Measurements from ENCODE around the gene PPP6R2. TPM values are rescaled to one million over a fixed set of nuclear protein-coding genes. Genes with fewer than 3 reads are reported as not detected.
"Not testable (repeated sequence)": the region's sequence is repeated elsewhere in the genome, so short reads cannot be mapped to it uniquely, and the experiment has no call there.

Gene PPP6R2
- total RNA-seq, 1 experiment from 2014 or later: 62.1 TPM

- not testable (repeated sequence) for H3K9me3 ChIP-seq (replicated peaks); DNase-seq (ENCODE audit: low read depth in 1 of 2, low spot score in 2 of 2); H3K36me3 ChIP-seq; H3K4me3 ChIP-seq; H3K27ac ChIP-seq; H3K27me3 ChIP-seq (replicated peaks)
- H3K4me1 ChIP-seq (replicated peaks): peaks cover 15% of the 10 kb centered on the region
Observed at GRCh38 chr22:50334433-50334832, 8.7 kb upstream of the PPP6R2 start.

GRCh38 chr22:50337262-50338041, 5.7 kb upstream of the PPP6R2 start:
- no peaks in the 10 kb centered on the region for H3K9me3 ChIP-seq (replicated peaks)
- peaks cover 3% of the 10 kb centered on the region; the same call in 1 of the 2 replicates for H3K4me1 ChIP-seq (replicated peaks)
- H3K4me3 ChIP-seq: no peak overlapping the region
- H3K27ac ChIP-seq: no peak overlapping the region
- no peak for DNase-seq (ENCODE audit: low read depth in 1 of 2, low spot score in 2 of 2)
- H3K27me3 ChIP-seq (replicated peaks): no peaks in the 10 kb centered on the region
- H3K36me3 ChIP-seq: no peaks in the 10 kb centered on the region

GRCh38 chr22:50338042-50338573, 5.0 kb upstream of the PPP6R2 start:
- Histone ChIP-seq H3K4me1 (replicated peaks) (peaks cover 7% of the 10 kb centered on the region; the same call in 1 of the 2 replicates), H3K4me3 (no peak overlapping the region), H3K27ac (no peak overlapping the region), H3K9me3 (replicated peaks) (no peaks in the 10 kb centered on the region), H3K36me3 (no peaks in the 10 kb centered on the region), H3K27me3 (replicated peaks) (no peaks in the 10 kb centered on the region)
- no peak for DNase-seq (ENCODE audit: low read depth in 1 of 2, low spot score in 2 of 2)

- Histone ChIP-seq H3K27ac (no peak overlapping the region), H3K27me3 (replicated peaks) (no peaks in the 10 kb centered on the region), H3K4me3 (no peak overlapping the region), H3K9me3 (replicated peaks) (no peaks in the 10 kb centered on the region; the same call in 1 of the 2 replicates), H3K4me1 (replicated peaks) (peaks cover 7% of the 10 kb centered on the region; the same call in 1 of the 2 replicates), H3K36me3 (peaks cover 3% of the 10 kb centered on the region)
- DNase-seq (ENCODE audit: low read depth in 1 of 2, low spot score in 2 of 2): no peak
Observed at GRCh38 chr22:50338860-50339462, 4.2 kb upstream of the PPP6R2 start.

GRCh38 chr22:50339945-50340879, 2.9 kb upstream of the PPP6R2 start:
- H3K27me3 ChIP-seq (replicated peaks): no peaks in the 10 kb centered on the region
- H3K4me1 ChIP-seq (replicated peaks): peaks cover 7% of the 10 kb centered on the region; the same call in 1 of the 2 replicates
- H3K4me3 ChIP-seq: no peak overlapping the region
- peaks cover 3% of the 10 kb centered on the region for H3K36me3 ChIP-seq
- H3K9me3 ChIP-seq (replicated peaks): no peaks in the 10 kb centered on the region; the same call in 1 of the 2 replicates
- DNase-seq (ENCODE audit: low read depth in 1 of 2, low spot score in 2 of 2): no peak
- no peak overlapping the region for H3K27ac ChIP-seq

- Histone ChIP-seq H3K9me3 (replicated peaks) (no peaks in the 10 kb centered on the region; the same call in 1 of the 2 replicates), H3K4me1 (replicated peaks) (peaks cover 7% of the 10 kb centered on the region; the same call in 1 of the 2 replicates), H3K27ac (no peak overlapping the region), H3K36me3 (peaks cover 6% of the 10 kb centered on the region), H3K27me3 (replicated peaks) (no peaks in the 10 kb centered on the region), H3K4me3 (peak overlapping the region; percentile 100)
- DNase-seq (ENCODE audit: low read depth in 1 of 2, low spot score in 2 of 2): peak; percentile 90 to 93
Observed at GRCh38 chr22:50341977-50342650, 1.0 kb upstream of the PPP6R2 start.

GRCh38 chr22:50343541-50343935, 411 bp downstream of the PPP6R2 start:
- Histone ChIP-seq H3K27me3 (replicated peaks) (no peaks in the 10 kb centered on the region), H3K36me3 (peaks cover 13% of the 10 kb centered on the region), H3K4me3 (peak overlapping the region; percentile 100), H3K9me3 (replicated peaks) (no peaks in the 10 kb centered on the region; the same call in 1 of the 2 replicates), H3K27ac (peak overlapping the region; percentile 70), H3K4me1 (replicated peaks) (peaks cover 7% of the 10 kb centered on the region; the same call in 1 of the 2 replicates)
- DNase-seq (ENCODE audit: low read depth in 1 of 2, low spot score in 2 of 2): no peak

GRCh38 chr22:50346470-50346869, 3.3 kb downstream of the PPP6R2 start:
- no peak for DNase-seq (ENCODE audit: low read depth in 1 of 2, low spot score in 2 of 2)

GRCh38 chr22:50347157-50347556, 4.0 kb downstream of the PPP6R2 start:
- Histone ChIP-seq H3K27ac (no peak overlapping the region), H3K36me3 (peaks cover 24% of the 10 kb centered on the region), H3K4me1 (replicated peaks) (peaks cover 4% of the 10 kb centered on the region; the same call in 1 of the 2 replicates), H3K27me3 (replicated peaks) (no peaks in the 10 kb centered on the region), H3K4me3 (no peak overlapping the region), H3K9me3 (replicated peaks) (no peaks in the 10 kb centered on the region; the same call in 1 of the 2 replicates)
- DNase-seq (ENCODE audit: low read depth in 1 of 2, low spot score in 2 of 2): no peak

More at GRCh38 chr22:50346470-50346869, 3.3 kb downstream of the PPP6R2 start:
- H3K27me3 ChIP-seq (replicated peaks): no peaks in the 10 kb centered on the region
- H3K27ac ChIP-seq: no peak overlapping the region
- H3K4me1 ChIP-seq (replicated peaks): peaks cover 7% of the 10 kb centered on the region; the same call in 1 of the 2 replicates
- no peak overlapping the region for H3K4me3 ChIP-seq
- H3K9me3 ChIP-seq (replicated peaks): no peaks in the 10 kb centered on the region; the same call in 1 of the 2 replicates
- H3K36me3 ChIP-seq: peaks cover 18% of the 10 kb centered on the region

- Histone ChIP-seq H3K36me3 (peaks cover 33% of the 10 kb centered on the region), H3K9me3 (replicated peaks) (no peaks in the 10 kb centered on the region; the same call in 1 of the 2 replicates), H3K4me1 (replicated peaks) (no peaks in the 10 kb centered on the region), H3K27ac (no peak overlapping the region), H3K4me3 (no peak overlapping the region), H3K27me3 (replicated peaks) (no peaks in the 10 kb centered on the region)
- no peak for DNase-seq (ENCODE audit: low read depth in 1 of 2, low spot score in 2 of 2)
Observed at GRCh38 chr22:50348058-50348457, 4.9 kb downstream of the PPP6R2 start.

GRCh38 chr22:50356186-50356585, 13.1 kb downstream of the PPP6R2 start:
- no peaks in the 10 kb centered on the region for H3K4me1 ChIP-seq (replicated peaks)
- H3K27me3 ChIP-seq (replicated peaks): no peaks in the 10 kb centered on the region
- H3K9me3 ChIP-seq (replicated peaks): no peaks in the 10 kb centered on the region
- peaks cover 26% of the 10 kb centered on the region for H3K36me3 ChIP-seq
- DNase-seq (ENCODE audit: low read depth in 1 of 2, low spot score in 2 of 2): no peak
- no peak overlapping the region for H3K27ac ChIP-seq
- no peak overlapping the region for H3K4me3 ChIP-seq

GRCh38 chr22:50357222-50357621, 14.1 kb downstream of the PPP6R2 start:
- no peak for DNase-seq (ENCODE audit: low read depth in 1 of 2, low spot score in 2 of 2)
- peaks cover 18% of the 10 kb centered on the region for H3K36me3 ChIP-seq
- no peak overlapping the region for H3K4me3 ChIP-seq
- no peaks in the 10 kb centered on the region for H3K27me3 ChIP-seq (replicated peaks)
- no peaks in the 10 kb centered on the region for H3K9me3 ChIP-seq (replicated peaks)
- H3K4me1 ChIP-seq (replicated peaks): no peaks in the 10 kb centered on the region
- H3K27ac ChIP-seq: no peak overlapping the region

- H3K27me3 ChIP-seq (replicated peaks): no peaks in the 10 kb centered on the region
- H3K36me3 ChIP-seq: peaks cover 13% of the 10 kb centered on the region
- H3K27ac ChIP-seq: no peak overlapping the region
- no peak for DNase-seq (ENCODE audit: low read depth in 1 of 2, low spot score in 2 of 2)
- H3K4me1 ChIP-seq (replicated peaks): no peaks in the 10 kb centered on the region
- H3K9me3 ChIP-seq (replicated peaks): no peaks in the 10 kb centered on the region
- no peak overlapping the region for H3K4me3 ChIP-seq
Observed at GRCh38 chr22:50357756-50358155, 14.6 kb downstream of the PPP6R2 start.
